ENCODE results near the gene WDR91. TPM values are rescaled to one million over a fixed set of nuclear protein-coding genes. Genes with fewer than 3 reads are reported as not detected.

WDR91 gene
- total and polyA plus RNA-seq, 8 donors: 6.3 to 79.4 (median 15.5) TPM

- peaks cover 0 to 30% (median 10%) of the 10 kb centered on the region in 4 donors for H3K36me3 ChIP-seq
- H3K9me3 ChIP-seq: peaks cover 0 to 21% (median 4%) of the 10 kb centered on the region in 4 donors
- peaks cover 18 to 44% (median 38%) of the 10 kb centered on the region in 4 donors for H3K4me1 ChIP-seq
- WGBS, 5 donors: 86 to 91% (median 88%) methylated on average over 6 of the region's 6 CpGs
- no peak overlapping the region for H3K4me3 ChIP-seq
- no peak for DNase-seq
- H3K27ac ChIP-seq: peak overlapping the region in 4 of 5 donors; percentile 41 to 85 (median 69)
- no peaks in the 10 kb centered on the region for H3K27me3 ChIP-seq
- TF ChIP-seq EP300 (IDR thresholded peaks at IDR 0.05) (no peak), CTCF (IDR thresholded peaks at IDR 0.05) (no peak), POLR2AphosphoS5 (IDR thresholded peaks at IDR 0.05) (no peak), POLR2A (IDR thresholded peaks at IDR 0.05) (no peak)
- intact Hi-C loops (cut with DNase I; ENCODE audit: low total_unique reads): no loop called here
Observed at GRCh38 chr7:135158874-135159273, 52.5 kb downstream of the WDR91 start.

- intact Hi-C loops (cut with DNase I; ENCODE audit: low total_unique reads): no loop called here
- peaks cover 18 to 44% (median 38%) of the 10 kb centered on the region in 4 donors for H3K4me1 ChIP-seq
- H3K4me3 ChIP-seq: no peak overlapping the region
- DNase-seq: no peak
- 88 to 100% (median 100%) methylated on average over 1 of the region's 1 CpG for WGBS, 5 donors
- peaks cover 0 to 21% (median 4%) of the 10 kb centered on the region in 4 donors for H3K9me3 ChIP-seq
- TF ChIP-seq EP300 (IDR thresholded peaks at IDR 0.05) (no peak), POLR2A (IDR thresholded peaks at IDR 0.05) (no peak), CTCF (IDR thresholded peaks at IDR 0.05) (no peak)
- H3K27me3 ChIP-seq: no peaks in the 10 kb centered on the region
- peak overlapping the region in 2 of 5 donors; percentile 58 to 85 for H3K27ac ChIP-seq
- peaks cover 0 to 27% (median 9%) of the 10 kb centered on the region in 4 donors for H3K36me3 ChIP-seq
Observed at GRCh38 chr7:135158141-135158655, 53.1 kb downstream of the WDR91 start.

- Histone ChIP-seq H3K27ac (no peak overlapping the region), H3K4me3 (no peak overlapping the region), H3K4me1 (peaks cover 18 to 44% (median 38%) of the 10 kb centered on the region in 4 donors), H3K27me3 (no peaks in the 10 kb centered on the region), H3K9me3 (peaks cover 0 to 21% (median 4%) of the 10 kb centered on the region in 4 donors), H3K36me3 (peaks cover 0 to 27% (median 20%) of the 10 kb centered on the region in 4 donors)
- TF ChIP-seq EP300 (IDR thresholded peaks at IDR 0.05) (no peak), CTCF (IDR thresholded peaks at IDR 0.05) (no peak)
- intact Hi-C loops (cut with DNase I; ENCODE audit: low total_unique reads): no loop called here
- no peak for DNase-seq
- 75 to 97% (median 92%) methylated on average over 1 of the region's 1 CpG for WGBS, 5 donors
Observed at GRCh38 chr7:135156290-135156689, 55.0 kb downstream of the WDR91 start.

DNA sequence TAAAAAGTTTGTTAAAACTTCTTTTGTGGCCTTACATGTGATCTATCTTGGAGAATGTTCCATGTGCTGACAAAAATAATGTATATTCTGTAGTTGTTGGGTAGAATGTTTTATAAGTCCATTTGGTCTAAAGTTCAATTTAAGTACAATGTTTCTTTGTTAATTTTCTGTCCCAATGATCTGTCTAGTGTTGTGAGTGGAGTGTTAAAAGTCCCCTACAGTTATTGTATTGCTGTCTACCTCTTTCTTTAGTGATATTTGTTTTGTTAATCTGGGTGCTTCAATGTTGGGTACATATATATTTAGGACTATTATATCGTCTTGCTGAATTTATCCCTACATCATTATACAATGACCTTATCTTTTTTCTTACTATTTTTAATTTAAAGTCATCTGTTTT is 56.6 kb downstream of the WDR91 start:
- intact Hi-C loops (cut with DNase I; ENCODE audit: low total_unique reads): no loop called here
- Histone ChIP-seq H3K4me3 (no peak overlapping the region), H3K36me3 (peaks cover 0 to 27% (median 21%) of the 10 kb centered on the region in 4 donors), H3K4me1 (peaks cover 8 to 44% (median 34%) of the 10 kb centered on the region in 4 donors), H3K27me3 (no peaks in the 10 kb centered on the region), H3K27ac (no peak overlapping the region), H3K9me3 (peaks cover 0 to 21% (median 4%) of the 10 kb centered on the region in 4 donors)
- 53 to 82% (median 58%) methylated on average over 1 of the region's 1 CpG for WGBS, 5 donors
- TF ChIP-seq POLR2AphosphoS5 (IDR thresholded peaks at IDR 0.05): no peak
- no peak for TF ChIP-seq EP300 (IDR thresholded peaks at IDR 0.05)
- no peak for TF ChIP-seq POLR2A (IDR thresholded peaks at IDR 0.05)
- TF ChIP-seq CTCF (IDR thresholded peaks at IDR 0.05): no peak
- no peak for DNase-seq
